GM23248 (cell line): ENCODE measurements around the gene BICC1. TPM values are rescaled to one million over a fixed set of nuclear protein-coding genes. Genes with fewer than 3 reads are reported as not detected.

ENCODE experiments used
- DNase-seq: peaks from one replicate; pipeline ENCODE4 v3.0.0-alpha.2; 2015
- H2AFZ ChIP-seq: fragments of 200-600 bp; sonication (generic); 2 replicates; pipeline ENCODE4 v1.6.1; 2016; ENCODE audit warnings: antibody characterized with exemption
- H3F3A ChIP-seq: fragments of 200-600 bp; sonication (generic); 2 replicates; pipeline ENCODE4 v1.6.1; 2016; ENCODE audit warnings: mild to moderate bottlenecking, antibody characterized with exemption, mixed run types; ENCODE audit not compliant: insufficient read depth
- H3K27ac ChIP-seq: fragments of 200-600 bp; sonication (generic); 2 replicates; pipeline ENCODE4 v1.5.1; 2016; ENCODE audit warnings: mild to moderate bottlenecking
- H3K27me3 ChIP-seq: fragments of 200-600 bp; sonication (generic); replicated peaks from 2 replicates; pipeline ENCODE4 v1.6.1; 2016; ENCODE audit warnings: mild to moderate bottlenecking; ENCODE audit not compliant: insufficient read depth
- H3K36me3 ChIP-seq: fragments of 200-600 bp; sonication (generic); 2 replicates; pipeline ENCODE4 v1.6.1; 2016; ENCODE audit warnings: low read depth, mild to moderate bottlenecking
- H3K4me1 ChIP-seq: fragments of 200-600 bp; sonication (generic); 2 replicates; pipeline ENCODE4 v1.6.1; 2016; ENCODE audit warnings: mild to moderate bottlenecking; ENCODE audit not compliant: insufficient read depth
- H3K4me2 ChIP-seq: fragments of 200-600 bp; sonication (generic); one replicate; pipeline ENCODE4 v1.6.1; 2016; ENCODE audit warnings: mild to moderate bottlenecking; ENCODE audit not compliant: unreplicated experiment
- H3K4me3 ChIP-seq: fragments of 200-600 bp; sonication (generic); 2 replicates; pipeline ENCODE4 v1.5.1; 2016; ENCODE audit warnings: mild to moderate bottlenecking
- H3K79me2 ChIP-seq: fragments of 200-600 bp; sonication (generic); 2 replicates; pipeline ENCODE4 v1.6.1; 2016; ENCODE audit warnings: mild to moderate bottlenecking; ENCODE audit not compliant: insufficient read depth
- H3K9ac ChIP-seq: fragments of 200-600 bp; sonication (generic); 2 replicates; pipeline ENCODE4 v1.6.1; 2016; ENCODE audit warnings: mild to moderate bottlenecking
- H3K9me2 ChIP-seq: fragments of 200-600 bp; sonication (generic); 2 replicates; pipeline ENCODE4 v1.6.1; 2016; ENCODE audit warnings: mixed run types, mild to moderate bottlenecking, moderate library complexity; ENCODE audit not compliant: insufficient read depth
- H3K9me3 ChIP-seq: fragments of 200-600 bp; sonication (generic); one replicate; pipeline ENCODE4 v1.6.1; 2017; ENCODE audit warnings: low read depth
- H4K20me1 ChIP-seq: fragments of 200-600 bp; sonication (generic); 2 replicates; pipeline ENCODE4 v1.6.0; 2016; ENCODE audit not compliant: insufficient read depth
- EZH2 ChIP-seq: fragments of 200-600 bp; sonication (generic); IDR thresholded peaks from 2 replicates; pipeline ENCODE4 v1.6.1; 2018; ENCODE audit warnings: antibody characterized with exemption, mild to moderate bottlenecking; ENCODE audit not compliant: insufficient read depth, poor library complexity, severe bottlenecking
- EZH2phosphoT487 ChIP-seq: fragments of 200-600 bp; sonication (generic); IDR thresholded peaks from 2 replicates; pipeline ENCODE4 v1.6.1; 2018; ENCODE audit warnings: antibody characterized with exemption, moderate library complexity, mild to moderate bottlenecking, low read depth; ENCODE audit not compliant: insufficient read depth
- WGBS, 2 experiments: methylation state at CpG; one replicate each; pipeline ENCODE4 v1.1.6; 2015 to 2017; ENCODE audit warnings: low lambda C conversion rate in 2 of 2, low coverage in 1 of 2; ENCODE audit errors: missing lambda C conversion rate in 2 of 2; 5-methylcytosine and 5-hydroxymethylcytosine counted together
- in situ Hi-C: fragments of 300-500 bp; cut with MboI; formaldehyde crosslinking; loops from 2 replicates; pipeline ENCODE4 v1.15.0; 2020
- polyA plus RNA-seq: library from polyadenylated mRNA; unstranded; fragments of >200 nt; fragmentation: Nextera tagmentation; extraction: Ambion mirVana; gene quantifications from 2 replicates; pipeline ENCODE4 v1.2.1, GENCODE V29; 2016
- total RNA-seq: library from RNA; depleted of rRNA; stranded (reverse); fragments of >200 nt; shearing (Covaris generic); gene quantifications from 2 replicates; pipeline ENCODE4 v1.2.3, GENCODE V29; 2014

The BICC1 gene
- total and polyA plus RNA-seq, 2 experiments from 2014 or later = 80.5 to 97.0 TPM

- peak overlapping the region; percentile 4; the same call in 1 of the 2 replicates for H3K27ac ChIP-seq
- H3K9me2 ChIP-seq = no peaks in the 10 kb centered on the region
- H3F3A ChIP-seq = peaks cover 22% of the 10 kb centered on the region
- 0 out of 2 replicates have a peak, but pooled peaks cover 3% of the 10 kb centered on the region for H3K36me3 ChIP-seq
- no peak overlapping the region for H3K9ac ChIP-seq
- peaks cover 100% of the 10 kb centered on the region for H3K79me2 ChIP-seq
- no peaks in the 10 kb centered on the region for H3K27me3 ChIP-seq
- H3K4me1 ChIP-seq = peaks cover 30% of the 10 kb centered on the region
- TF ChIP-seq EZH2phosphoT487 = no peak
- TF ChIP-seq EZH2 = no peak
- no peak overlapping the region for H3K4me3 ChIP-seq
- DNase-seq = peak; percentile 55
- no peak overlapping the region for H2AFZ ChIP-seq
- H3K4me2 ChIP-seq = peak overlapping the region; percentile 38
- in situ Hi-C loops = no loop called here
- H3K9me3 ChIP-seq = no peaks in the 10 kb centered on the region
- no peaks in the 10 kb centered on the region; the same call in 1 of the 2 replicates for H4K20me1 ChIP-seq
- WGBS, 2 experiments = 32 to 34% methylated on average over 3 of the region's 3 CpGs
Observed at GRCh38 chr10:58667658-58668310, 155.1 kb downstream of the BICC1 start.

GRCh38 chr10:58672845-58673244 is 160.2 kb downstream of the BICC1 start:
- H3F3A ChIP-seq = 0 out of 2 replicates have a peak, but pooled peaks cover 8% of the 10 kb centered on the region
- no peaks in the 10 kb centered on the region for H3K9me3 ChIP-seq
- no peak overlapping the region for H3K9ac ChIP-seq
- peaks cover 30% of the 10 kb centered on the region for H3K4me1 ChIP-seq
- H4K20me1 ChIP-seq = no peaks in the 10 kb centered on the region; the same call in 1 of the 2 replicates
- no peak overlapping the region for H3K27ac ChIP-seq
- no peak for DNase-seq
- peaks cover 100% of the 10 kb centered on the region for H3K79me2 ChIP-seq
- no peaks in the 10 kb centered on the region for H3K9me2 ChIP-seq
- no peak overlapping the region for H2AFZ ChIP-seq
- no peaks in the 10 kb centered on the region; the same call in 1 of the 2 replicates for H3K36me3 ChIP-seq
- in situ Hi-C loops = no loop called here
- H3K4me3 ChIP-seq = no peak overlapping the region
- no peak overlapping the region for H3K4me2 ChIP-seq
- H3K27me3 ChIP-seq = no peaks in the 10 kb centered on the region
- TF ChIP-seq EZH2phosphoT487 (no peak), EZH2 (no peak)

DNA sequence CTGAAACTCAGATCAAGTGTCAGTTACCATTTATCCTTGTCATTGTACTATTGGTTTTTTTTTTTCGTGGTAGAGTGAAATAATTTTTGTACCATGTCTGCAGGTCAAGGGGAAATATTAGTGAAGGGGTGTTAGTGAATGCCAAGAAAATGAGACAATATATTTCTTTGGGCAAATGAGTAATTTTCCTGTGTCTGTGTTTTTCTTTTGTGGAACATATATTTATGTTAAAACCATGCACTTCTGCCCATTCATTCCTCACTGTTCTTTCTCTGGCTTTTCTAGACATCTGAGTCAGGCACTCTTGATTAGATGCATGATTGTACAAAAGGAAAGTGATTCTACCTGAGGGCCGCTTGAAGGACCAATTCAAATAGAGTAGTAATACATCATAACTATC is 161.6 kb downstream of the BICC1 start:
- Histone ChIP-seq H3K4me1 (peaks cover 21% of the 10 kb centered on the region), H3K4me2 (no peak overlapping the region), H2AFZ (no peak overlapping the region), H3K9me2 (no peaks in the 10 kb centered on the region), H3K4me3 (no peak overlapping the region), H3K79me2 (peaks cover 100% of the 10 kb centered on the region), H3K9me3 (no peaks in the 10 kb centered on the region), H3F3A (0 out of 2 replicates have a peak, but pooled peaks cover 8% of the 10 kb centered on the region), H3K36me3 (no peaks in the 10 kb centered on the region; the same call in 1 of the 2 replicates), H3K27ac (0 out of 2 replicates have a peak overlapping the region, but pooled peaks have one; percentile 0), H3K9ac (no peak overlapping the region), H3K27me3 (no peaks in the 10 kb centered on the region), H4K20me1 (no peaks in the 10 kb centered on the region; the same call in 1 of the 2 replicates)
- in situ Hi-C loops = no loop called here
- 83 to 84% methylated on average over 2 of the region's 2 CpGs for WGBS, 2 experiments
- TF ChIP-seq EZH2phosphoT487 (no peak), EZH2 (no peak)
- peak; percentile 33 for DNase-seq

DNA sequence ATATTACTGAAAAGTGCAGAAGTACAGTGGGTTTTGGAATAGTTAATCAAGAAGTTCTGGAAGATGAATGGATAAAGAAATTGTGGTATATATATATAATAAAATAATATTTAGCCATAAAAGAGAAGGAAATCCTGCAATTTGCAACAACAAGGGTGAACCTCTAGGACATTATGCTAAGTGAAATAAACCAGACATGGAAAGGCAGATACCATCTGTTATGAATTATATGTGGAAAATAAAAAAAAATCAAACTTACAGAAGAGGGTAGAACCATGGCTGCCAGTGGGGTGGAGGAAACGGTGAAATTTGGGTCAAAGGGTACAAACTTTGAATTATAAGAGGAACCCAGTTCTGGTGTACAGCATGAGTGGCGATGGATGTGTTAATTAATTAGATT is 162.6 kb downstream of the BICC1 start:
- peaks cover 11% of the 10 kb centered on the region; the same call in 1 of the 2 replicates for H3F3A ChIP-seq
- H3K36me3 ChIP-seq = no peaks in the 10 kb centered on the region; the same call in 1 of the 2 replicates
- H2AFZ ChIP-seq = no peak overlapping the region
- no peak overlapping the region for H3K4me3 ChIP-seq
- no peaks in the 10 kb centered on the region for H3K9me2 ChIP-seq
- in situ Hi-C loops = no loop called here
- TF ChIP-seq EZH2phosphoT487 (no peak), EZH2 (no peak)
- H3K27me3 ChIP-seq = no peaks in the 10 kb centered on the region
- 61 to 63% methylated on average over 2 of the region's 2 CpGs for WGBS, 2 experiments
- H4K20me1 ChIP-seq = no peaks in the 10 kb centered on the region
- no peak overlapping the region for H3K9ac ChIP-seq
- H3K4me1 ChIP-seq = peaks cover 21% of the 10 kb centered on the region
- H3K4me2 ChIP-seq = no peak overlapping the region
- H3K79me2 ChIP-seq = peaks cover 94% of the 10 kb centered on the region
- no peaks in the 10 kb centered on the region for H3K9me3 ChIP-seq
- DNase-seq = no peak
- no peak overlapping the region for H3K27ac ChIP-seq
